Fibroblast of the aortic adventitia (primary cell): ENCODE measurements around the gene TRIAP1. TPM values are rescaled to one million over a fixed set of nuclear protein-coding genes. Genes with fewer than 3 reads are reported as not detected.
"Not testable (repeated sequence)": the region's sequence is repeated elsewhere in the genome, so short reads cannot be mapped to it uniquely, and the experiment has no call there.

Experiments used
- DNase-seq: peaks from one replicate; pipeline ENCODE4 v3.0.0-alpha.2; 2010; ENCODE audit warnings: low read depth
- H3K4me3 ChIP-seq: 2 replicates; pipeline ENCODE4 v1.5.1; 2011; ENCODE audit warnings: low read depth, mild to moderate bottlenecking, control low read depth, low read length, moderate library complexity
- total RNA-seq: library from RNA; depleted of rRNA; stranded (reverse); fragments of >200 nt; gene quantifications from 2 replicates; pipeline ENCODE4 v1.2.3, GENCODE V29; 2012; ENCODE audit warnings: low replicate concordance
- TF ChIP-seq, protein P1 (sequence below): IDR thresholded peaks from 2 replicates; pipeline ENCODE4 v1.5.1; 2011; ENCODE audit warnings: mild to moderate bottlenecking, low read length, control low read depth, inconsistent platforms; ENCODE audit not compliant: insufficient read depth

Gene TRIAP1
- 30.0 and 39.0 TPM in 2 replicates for total RNA-seq

DNA sequence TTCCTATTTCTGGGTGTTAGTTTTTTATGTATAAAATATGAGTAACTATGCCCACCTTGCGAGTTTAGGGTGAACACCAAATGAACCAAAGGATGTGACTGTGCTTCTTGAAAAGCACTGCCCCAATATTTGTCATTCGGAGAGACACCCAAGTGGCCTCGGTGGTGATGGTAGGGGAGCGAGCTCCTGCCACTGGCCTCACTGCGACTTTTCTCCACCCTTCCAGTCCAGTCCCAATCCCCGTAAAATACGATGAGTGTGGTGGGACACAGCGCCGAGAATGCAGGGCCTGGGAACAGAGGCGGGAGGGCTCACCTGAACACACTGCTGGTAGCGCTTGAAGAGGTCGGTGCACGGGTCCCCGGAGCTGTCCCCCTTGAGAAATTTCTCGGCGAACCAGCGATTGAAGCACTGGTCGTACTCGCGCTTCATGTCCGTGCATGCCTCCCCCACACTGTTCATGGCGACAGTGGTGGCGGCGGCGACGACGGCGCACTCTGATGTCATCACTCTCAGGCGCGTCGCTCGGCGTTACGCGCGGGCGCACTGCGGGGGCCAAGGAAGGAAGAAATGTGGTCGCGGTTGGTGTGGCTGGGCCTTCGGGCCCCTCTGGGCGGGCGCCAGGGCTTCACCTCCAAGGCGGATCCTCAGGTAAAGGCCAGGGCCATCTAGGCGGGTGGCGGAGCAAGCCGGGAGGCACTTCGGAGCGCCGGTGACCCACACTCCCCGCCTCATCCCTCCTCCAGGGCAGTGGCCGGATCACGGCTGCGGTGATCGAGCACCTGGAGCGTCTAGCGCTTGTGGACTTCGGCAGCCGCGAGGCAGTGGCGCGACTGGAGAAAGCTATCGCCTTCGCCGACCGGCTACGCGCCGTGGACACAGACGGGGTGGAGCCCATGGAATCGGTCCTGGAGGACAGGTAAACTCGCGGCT is at the start of gene TRIAP1, which contains the start of gene GATC:
TRIAP1 (minus strand) TSS at position 474 of the 933 bp plus-strand sequence; CDS start at position 462, 12 bp downstream.
GATC (plus strand) TSS at position 534 of the 933 bp plus-strand sequence; CDS start at position 571, 37 bp downstream.
- TF ChIP-seq, protein P1, sequence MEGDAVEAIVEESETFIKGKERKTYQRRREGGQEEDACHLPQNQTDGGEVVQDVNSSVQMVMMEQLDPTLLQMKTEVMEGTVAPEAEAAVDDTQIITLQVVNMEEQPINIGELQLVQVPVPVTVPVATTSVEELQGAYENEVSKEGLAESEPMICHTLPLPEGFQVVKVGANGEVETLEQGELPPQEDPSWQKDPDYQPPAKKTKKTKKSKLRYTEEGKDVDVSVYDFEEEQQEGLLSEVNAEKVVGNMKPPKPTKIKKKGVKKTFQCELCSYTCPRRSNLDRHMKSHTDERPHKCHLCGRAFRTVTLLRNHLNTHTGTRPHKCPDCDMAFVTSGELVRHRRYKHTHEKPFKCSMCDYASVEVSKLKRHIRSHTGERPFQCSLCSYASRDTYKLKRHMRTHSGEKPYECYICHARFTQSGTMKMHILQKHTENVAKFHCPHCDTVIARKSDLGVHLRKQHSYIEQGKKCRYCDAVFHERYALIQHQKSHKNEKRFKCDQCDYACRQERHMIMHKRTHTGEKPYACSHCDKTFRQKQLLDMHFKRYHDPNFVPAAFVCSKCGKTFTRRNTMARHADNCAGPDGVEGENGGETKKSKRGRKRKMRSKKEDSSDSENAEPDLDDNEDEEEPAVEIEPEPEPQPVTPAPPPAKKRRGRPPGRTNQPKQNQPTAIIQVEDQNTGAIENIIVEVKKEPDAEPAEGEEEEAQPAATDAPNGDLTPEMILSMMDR, result no peak
- peak within 1 kb of the TSS; percentile 100 for H3K4me3 ChIP-seq
- DNase-seq, result peak; percentile 66

GRCh38 chr12:120495186-120495730 is 49.1 kb upstream of the TRIAP1 start:
- H3K4me3 ChIP-seq, result peak overlapping the region; percentile 92
- DNase-seq, result no peak
- TF ChIP-seq, protein P1, result no peak

- H3K4me3 ChIP-seq, result no peak overlapping the region
- DNase-seq, result no peak
- TF ChIP-seq, protein P1, result no peak
Observed at GRCh38 chr12:120490833-120491512, 44.8 kb upstream of the TRIAP1 start.

- no peak for DNase-seq
- H3K4me3 ChIP-seq, result no peak overlapping the region
- TF ChIP-seq, protein P1, result no peak
Observed at GRCh38 chr12:120490325-120490724, 44.1 kb upstream of the TRIAP1 start.

DNA sequence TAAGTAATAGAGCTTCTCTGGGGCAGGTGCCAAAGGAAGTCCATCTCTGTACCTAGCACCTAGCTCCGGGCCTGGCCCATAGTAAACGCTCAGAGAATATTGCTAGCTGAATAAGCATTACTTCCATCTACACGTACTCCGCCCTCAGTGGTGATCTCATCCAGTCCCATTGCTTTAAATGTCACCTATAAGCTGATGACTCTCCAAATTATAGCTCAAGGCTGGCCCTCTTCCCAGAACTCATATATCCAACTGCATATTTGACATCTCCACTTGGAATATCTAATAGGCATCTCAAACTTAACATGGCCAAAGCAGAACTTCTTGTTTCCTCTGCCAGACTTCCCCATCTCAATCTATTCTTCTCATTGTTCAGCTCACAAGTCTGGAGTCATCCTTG is 42.8 kb upstream of the TRIAP1 start:
- TF ChIP-seq, protein P1, result no peak
- DNase-seq, result no peak
- no peak overlapping the region for H3K4me3 ChIP-seq

DNA sequence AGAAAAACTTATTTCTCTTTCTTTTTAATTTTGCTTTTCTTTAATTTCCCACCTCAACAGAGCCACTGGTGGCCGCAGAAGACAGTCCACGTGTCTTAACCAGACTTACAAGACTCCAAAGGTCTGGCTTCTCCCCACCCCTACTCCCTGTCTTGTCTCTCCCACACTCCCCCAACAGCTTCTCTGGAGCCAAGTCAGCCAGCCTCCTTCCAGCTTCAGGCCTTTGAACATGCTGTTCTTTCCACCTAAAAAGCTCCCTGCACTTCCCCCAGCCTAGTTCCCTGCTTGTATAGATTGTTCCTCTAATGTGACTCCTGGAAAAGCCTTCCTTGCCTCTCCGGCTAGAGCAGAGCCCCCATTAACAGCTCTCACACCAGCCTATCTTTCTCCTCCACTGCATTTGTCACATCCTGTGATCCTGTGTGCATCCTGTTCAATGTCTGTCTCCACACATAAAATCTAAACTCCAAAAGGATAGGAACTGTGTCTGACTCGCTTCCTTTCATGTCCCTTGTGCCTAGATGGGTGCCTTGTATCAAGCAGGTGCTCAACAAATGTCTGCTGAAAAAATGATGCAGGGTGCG is 42.0 kb upstream of the TRIAP1 start:
- no peak overlapping the region for H3K4me3 ChIP-seq
- TF ChIP-seq, protein P1, result no peak
- DNase-seq, result no peak

- H3K4me3 ChIP-seq, DNase-seq: not testable (repeated sequence)
Observed at GRCh38 chr12:120487552-120487951, 41.4 kb upstream of the TRIAP1 start.
